ENCODE results near the gene NT5DC3. TPM values are rescaled to one million over a fixed set of nuclear protein-coding genes. Genes with fewer than 3 reads are reported as not detected.

NT5DC3 gene
- total RNA-seq, 1 donor from 2014 or later: 4.0 TPM

DNA sequence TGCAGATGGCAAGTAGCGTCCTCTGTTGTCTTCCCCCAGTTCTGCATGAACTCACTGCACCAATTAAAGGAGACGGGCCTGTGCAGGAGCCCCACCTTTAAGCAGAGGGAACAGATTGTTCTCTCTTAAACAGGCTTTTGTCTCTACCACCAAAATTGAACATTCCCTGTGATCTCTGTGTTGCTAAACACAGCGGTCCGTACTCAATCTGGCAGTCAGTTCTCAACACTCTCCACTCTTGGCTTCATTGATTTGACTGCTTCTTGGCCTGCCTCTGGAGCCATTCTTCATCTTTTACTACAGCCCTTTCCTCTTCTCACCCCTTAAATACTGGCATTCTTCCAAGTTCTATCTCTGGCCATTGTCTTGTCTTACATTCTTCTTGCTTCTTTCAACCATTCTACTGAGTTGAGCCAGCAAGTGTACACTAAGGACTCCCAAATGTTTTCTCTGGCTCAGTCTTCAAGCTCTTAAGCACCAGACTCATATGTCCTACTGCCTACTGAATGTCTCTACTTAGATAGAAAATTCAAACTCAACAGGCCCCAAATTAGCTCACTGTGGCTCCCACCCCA is 8.0 kb upstream of the NT5DC3 start:
- H3K9me3 ChIP-seq: no peaks in the 10 kb centered on the region
- no peak overlapping the region for H3K4me3 ChIP-seq
- no peaks in the 10 kb centered on the region for H3K36me3 ChIP-seq
- DNase-seq: no peak
- peak; percentile 64 to 74 for ATAC-seq
- peak overlapping the region; percentile 27 for H3K27ac ChIP-seq
- TF ChIP-seq, protein P1, sequence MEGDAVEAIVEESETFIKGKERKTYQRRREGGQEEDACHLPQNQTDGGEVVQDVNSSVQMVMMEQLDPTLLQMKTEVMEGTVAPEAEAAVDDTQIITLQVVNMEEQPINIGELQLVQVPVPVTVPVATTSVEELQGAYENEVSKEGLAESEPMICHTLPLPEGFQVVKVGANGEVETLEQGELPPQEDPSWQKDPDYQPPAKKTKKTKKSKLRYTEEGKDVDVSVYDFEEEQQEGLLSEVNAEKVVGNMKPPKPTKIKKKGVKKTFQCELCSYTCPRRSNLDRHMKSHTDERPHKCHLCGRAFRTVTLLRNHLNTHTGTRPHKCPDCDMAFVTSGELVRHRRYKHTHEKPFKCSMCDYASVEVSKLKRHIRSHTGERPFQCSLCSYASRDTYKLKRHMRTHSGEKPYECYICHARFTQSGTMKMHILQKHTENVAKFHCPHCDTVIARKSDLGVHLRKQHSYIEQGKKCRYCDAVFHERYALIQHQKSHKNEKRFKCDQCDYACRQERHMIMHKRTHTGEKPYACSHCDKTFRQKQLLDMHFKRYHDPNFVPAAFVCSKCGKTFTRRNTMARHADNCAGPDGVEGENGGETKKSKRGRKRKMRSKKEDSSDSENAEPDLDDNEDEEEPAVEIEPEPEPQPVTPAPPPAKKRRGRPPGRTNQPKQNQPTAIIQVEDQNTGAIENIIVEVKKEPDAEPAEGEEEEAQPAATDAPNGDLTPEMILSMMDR (IDR thresholded peaks at IDR 0.05): no peak
- intact Hi-C loops (cut with DNase I): no loop called here
- no peaks in the 10 kb centered on the region for H3K27me3 ChIP-seq (ENCODE audit: low read depth)
- H3K4me1 ChIP-seq: no peaks in the 10 kb centered on the region

DNA sequence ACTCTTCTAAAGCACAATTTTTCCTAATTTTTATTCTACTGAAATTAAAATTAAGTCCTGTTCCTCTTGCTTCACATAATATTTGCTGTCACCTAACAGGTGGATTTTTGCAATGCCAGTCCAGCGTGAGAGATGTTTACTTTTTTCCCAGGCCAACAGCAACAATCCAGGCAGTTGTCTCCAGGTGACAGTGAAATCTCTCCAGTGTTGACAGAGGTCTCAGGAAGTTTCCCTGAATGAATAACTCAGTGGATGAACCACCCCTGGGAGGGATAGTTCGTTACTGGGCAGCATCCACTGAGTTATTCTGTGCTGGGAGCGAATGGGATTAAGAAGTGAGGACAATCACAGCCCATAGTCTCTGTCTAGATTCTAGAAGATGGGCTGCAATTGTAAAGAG is 7.1 kb upstream of the NT5DC3 start:
- Histone ChIP-seq H3K36me3 (no peaks in the 10 kb centered on the region), H3K27me3 (ENCODE audit: low read depth) (no peaks in the 10 kb centered on the region), H3K4me3 (no peak overlapping the region), H3K27ac (peak overlapping the region; percentile 27), H3K4me1 (no peaks in the 10 kb centered on the region), H3K9me3 (no peaks in the 10 kb centered on the region)
- TF ChIP-seq, protein P1 (IDR thresholded peaks at IDR 0.05): no peak
- ATAC-seq: peak; percentile 31 to 62
- no peak for DNase-seq
- intact Hi-C loops (cut with DNase I): no loop called here

DNA sequence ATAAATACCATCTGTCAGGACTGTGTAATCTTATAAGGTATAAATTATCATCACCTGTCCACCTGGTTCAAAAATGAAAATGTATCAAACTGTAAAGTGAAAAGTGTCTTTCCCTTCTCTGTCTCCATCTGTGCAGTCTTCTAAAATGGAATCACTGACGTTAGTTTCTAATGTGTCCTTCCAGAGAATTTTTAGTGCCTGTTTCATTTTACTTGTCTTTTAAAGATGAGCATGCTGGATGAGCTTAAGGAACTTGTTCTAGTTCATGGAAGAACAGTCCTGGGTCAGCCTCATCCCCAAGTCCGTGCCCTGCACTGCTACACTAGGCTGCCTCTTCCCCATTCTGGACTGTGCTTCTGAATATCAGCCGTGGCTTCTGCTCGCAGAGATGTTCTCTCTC is 5.4 kb upstream of the NT5DC3 start:
- no peaks in the 10 kb centered on the region for H3K9me3 ChIP-seq
- H3K27me3 ChIP-seq (ENCODE audit: low read depth): no peaks in the 10 kb centered on the region
- intact Hi-C loops (cut with DNase I): no loop called here
- no peak overlapping the region for H3K4me3 ChIP-seq
- TF ChIP-seq, protein P1 (IDR thresholded peaks at IDR 0.05): no peak
- DNase-seq (no peak), ATAC-seq (no peak)
- H3K36me3 ChIP-seq: no peaks in the 10 kb centered on the region
- H3K4me1 ChIP-seq: no peaks in the 10 kb centered on the region
- no peak overlapping the region for H3K27ac ChIP-seq

DNA sequence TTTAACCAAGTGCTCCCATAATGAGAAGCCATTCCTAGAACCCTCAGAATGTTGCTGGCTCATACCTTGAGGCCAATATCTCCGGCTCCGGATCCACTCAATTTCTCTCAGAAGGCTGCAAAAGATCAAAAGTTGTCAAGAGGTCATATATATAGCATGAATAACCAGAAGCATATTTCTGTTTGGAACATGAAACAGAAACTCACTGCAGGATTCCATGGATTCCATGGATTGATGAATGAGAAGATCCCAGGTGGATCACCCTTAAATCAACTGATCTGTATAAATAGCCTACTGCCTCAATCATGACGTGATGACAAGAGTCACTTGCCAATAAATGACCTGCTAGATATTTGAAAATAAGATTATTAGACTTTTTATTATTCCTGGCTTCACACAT is 3.3 kb upstream of the NT5DC3 start:
- peaks cover 13% of the 10 kb centered on the region for H3K4me1 ChIP-seq
- no peak overlapping the region for H3K27ac ChIP-seq
- TF ChIP-seq, protein P1 (IDR thresholded peaks at IDR 0.05): no peak
- no peaks in the 10 kb centered on the region for H3K36me3 ChIP-seq
- H3K9me3 ChIP-seq: no peaks in the 10 kb centered on the region
- intact Hi-C loops (cut with DNase I): no loop called here
- ATAC-seq (no peak), DNase-seq (no peak)
- H3K4me3 ChIP-seq: no peak overlapping the region
- H3K27me3 ChIP-seq (ENCODE audit: low read depth): no peaks in the 10 kb centered on the region

DNA sequence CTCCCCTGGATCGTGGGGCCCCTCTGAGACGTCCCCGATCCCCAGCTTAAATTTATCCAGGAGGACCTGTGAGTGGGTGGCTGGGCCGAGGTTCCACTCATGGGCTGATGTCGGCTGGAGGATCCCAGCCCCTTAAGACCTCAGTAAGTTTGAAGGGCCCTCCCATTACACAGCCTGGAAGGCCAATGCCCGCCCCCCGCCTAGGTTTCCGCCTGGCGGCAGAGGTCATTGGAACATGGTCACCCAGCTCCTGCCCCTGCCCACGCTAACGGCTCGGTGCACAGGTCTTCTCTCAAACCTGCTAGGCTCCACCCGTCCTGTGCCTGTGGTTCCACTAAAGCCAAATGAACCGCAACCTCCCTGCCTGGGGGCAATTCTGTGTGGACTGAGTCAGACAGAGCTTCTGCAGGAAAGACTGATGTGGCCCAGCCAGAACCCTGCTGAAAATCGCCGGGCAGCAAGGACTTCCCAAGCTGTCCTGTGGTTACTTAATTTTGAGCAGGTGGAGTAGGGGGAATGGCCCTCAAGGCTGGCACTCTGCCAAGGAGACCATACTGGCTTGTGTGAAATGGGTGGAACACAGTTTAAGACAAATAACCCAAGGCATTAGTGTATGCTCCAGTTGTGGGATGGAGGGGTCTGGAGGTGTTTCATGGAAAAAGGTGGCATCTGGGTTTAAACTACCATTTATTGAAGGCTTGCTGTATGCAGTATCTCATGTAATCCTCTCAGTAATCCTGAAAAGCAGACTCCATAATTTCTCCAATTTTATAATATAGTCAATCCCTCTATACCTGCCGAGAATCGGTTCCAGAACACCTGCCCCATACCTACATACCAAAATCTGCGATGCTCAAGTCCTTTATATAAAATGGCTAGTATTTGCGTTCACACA is 903 bp upstream of the NT5DC3 start:
- H3K4me1 ChIP-seq: peaks cover 19% of the 10 kb centered on the region
- TF ChIP-seq, protein P1 (IDR thresholded peaks at IDR 0.05): no peak
- peak overlapping the region; percentile 73 for H3K4me3 ChIP-seq
- DNase-seq (peak; percentile 68), ATAC-seq (peak; percentile 55 to 65)
- H3K27me3 ChIP-seq (ENCODE audit: low read depth): no peaks in the 10 kb centered on the region
- H3K36me3 ChIP-seq: no peaks in the 10 kb centered on the region
- H3K27ac ChIP-seq: peak overlapping the region; percentile 54
- no peaks in the 10 kb centered on the region for H3K9me3 ChIP-seq
- intact Hi-C loops (cut with DNase I): no loop called here
